Cardiac septum (tissue), 1 donor: ENCODE results near the gene PIAS3. TPM values are rescaled to one million over a fixed set of nuclear protein-coding genes. Genes with fewer than 3 reads are reported as not detected.
"Not testable (repeated sequence)": the region's sequence is repeated elsewhere in the genome, so short reads cannot be mapped to it uniquely, and the experiment has no call there.

Experiments used
- DNase-seq: peaks from one replicate; pipeline ENCODE4 v3.0.0-alpha.2; 2020; ENCODE audit warnings: low spot score
- intact Hi-C: fragments of 100-400 bp; cut with DNase I; formaldehyde crosslinking; loops from one replicate; pipeline ENCODE4 v1.14.0; 2022
- microRNA-seq: library from miRNA; unstranded; fragments of <30 nt; microRNA quantifications from one replicate; pipeline ENCODE4 v1.2.0, GENCODE V29; 2020
- total RNA-seq: library from RNA; stranded (reverse); fragmentation: NEBNext Ultra II Directional; extraction: Animal tissue kit (Norgen Biotek cat#: 25700); gene quantifications from one replicate; pipeline ENCODE4 v1.2.1, GENCODE V29; 2021
- donor health status: DM: no; HTN: no; CAD: no.

Gene PIAS3
- total RNA-seq, 1 donor from 2014 or later, result 19.7 TPM

DNA sequence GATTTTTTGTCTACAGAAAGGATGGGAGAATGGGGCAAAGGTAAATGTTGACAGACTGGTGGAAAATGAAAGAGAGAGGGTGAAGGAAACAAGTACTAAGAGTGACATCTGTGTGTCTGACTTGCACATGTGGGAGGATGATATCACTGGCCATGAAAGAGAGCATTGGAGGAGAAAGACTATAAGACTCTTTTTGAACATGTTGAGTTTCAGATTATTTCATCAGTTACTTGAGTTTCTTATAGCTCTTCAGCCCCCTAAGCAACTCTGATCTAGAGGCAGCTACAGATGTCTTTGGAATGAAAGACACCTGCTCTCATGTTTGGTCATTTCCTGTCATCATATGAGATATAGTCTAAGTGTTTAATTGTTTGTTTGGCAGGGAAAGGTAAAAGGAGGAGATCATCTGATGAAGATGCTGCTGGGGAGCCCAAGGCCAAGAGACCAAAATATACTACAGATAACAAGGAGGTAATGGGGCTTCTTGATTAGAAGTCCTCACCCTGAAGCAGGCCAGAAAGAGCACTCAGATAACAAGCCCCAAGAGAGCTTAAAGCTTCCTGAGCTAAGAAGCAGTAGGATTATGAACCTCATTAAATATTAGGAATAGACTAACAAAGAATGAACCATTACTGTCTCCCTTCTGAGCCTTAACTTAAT is 30.4 kb downstream of the PIAS3 start:
- no peak for DNase-seq
- intact Hi-C loops, result no loop called here

DNA sequence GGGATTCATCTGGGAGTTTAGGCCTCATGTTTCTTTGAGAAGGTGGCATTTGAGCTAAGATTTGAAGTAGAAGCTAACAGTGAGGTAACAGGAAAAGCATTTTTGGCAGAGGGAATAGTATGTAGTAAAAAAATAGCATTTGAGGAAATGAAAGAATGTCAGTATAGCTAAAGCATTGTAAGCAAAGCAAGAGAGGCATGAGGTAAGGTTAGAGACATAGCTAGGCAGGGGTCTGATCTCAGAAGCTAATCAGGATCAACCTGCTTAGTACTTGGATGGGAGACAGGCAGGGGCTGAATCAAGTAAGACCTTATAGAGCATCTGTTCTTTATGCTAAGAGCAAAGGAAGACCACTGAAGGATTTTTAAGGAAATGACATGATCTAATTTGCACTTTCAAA is 30.9 kb downstream of the PIAS3 start:
- DNase-seq, result no peak
- intact Hi-C loops, result no loop called here

DNA sequence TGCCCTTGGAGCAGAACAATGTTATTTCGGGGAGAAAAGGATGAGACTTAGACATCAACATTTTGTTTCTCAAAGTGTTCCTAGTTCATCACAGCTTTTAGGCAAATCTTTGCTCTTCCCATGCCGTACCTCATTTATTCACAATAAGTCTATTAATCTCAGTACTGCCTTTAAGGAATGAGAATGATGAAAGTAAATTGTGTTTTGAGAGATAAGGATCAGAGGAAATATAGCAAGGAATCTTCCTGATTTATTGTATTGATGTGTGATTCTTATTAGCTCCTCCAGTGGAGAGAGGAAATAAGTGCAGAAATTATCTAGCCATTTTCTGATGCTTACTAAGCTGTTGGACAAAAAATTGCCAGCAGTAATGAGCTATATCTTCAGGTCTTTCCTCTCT is 32.9 kb downstream of the PIAS3 start:
- intact Hi-C loops, result no loop called here
- no peak for DNase-seq

DNA sequence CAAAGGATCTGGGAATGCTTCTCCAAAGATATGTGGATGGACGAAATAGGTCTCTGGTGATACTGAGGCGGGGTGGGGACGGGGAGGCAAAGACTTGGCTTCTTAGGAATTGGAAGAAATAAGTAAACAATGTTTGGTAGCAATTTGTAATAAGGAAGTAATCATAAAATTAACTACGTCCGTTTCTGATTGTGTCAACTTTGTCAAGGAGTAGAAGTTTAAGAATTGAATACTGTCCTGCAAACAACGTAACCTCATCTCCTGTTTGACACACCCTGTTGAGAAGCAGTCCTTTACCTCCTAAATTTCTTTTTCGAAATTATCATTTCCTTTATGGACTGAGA is 34.4 kb downstream of the PIAS3 start:
- intact Hi-C loops, result no loop called here
- no peak for DNase-seq

DNA sequence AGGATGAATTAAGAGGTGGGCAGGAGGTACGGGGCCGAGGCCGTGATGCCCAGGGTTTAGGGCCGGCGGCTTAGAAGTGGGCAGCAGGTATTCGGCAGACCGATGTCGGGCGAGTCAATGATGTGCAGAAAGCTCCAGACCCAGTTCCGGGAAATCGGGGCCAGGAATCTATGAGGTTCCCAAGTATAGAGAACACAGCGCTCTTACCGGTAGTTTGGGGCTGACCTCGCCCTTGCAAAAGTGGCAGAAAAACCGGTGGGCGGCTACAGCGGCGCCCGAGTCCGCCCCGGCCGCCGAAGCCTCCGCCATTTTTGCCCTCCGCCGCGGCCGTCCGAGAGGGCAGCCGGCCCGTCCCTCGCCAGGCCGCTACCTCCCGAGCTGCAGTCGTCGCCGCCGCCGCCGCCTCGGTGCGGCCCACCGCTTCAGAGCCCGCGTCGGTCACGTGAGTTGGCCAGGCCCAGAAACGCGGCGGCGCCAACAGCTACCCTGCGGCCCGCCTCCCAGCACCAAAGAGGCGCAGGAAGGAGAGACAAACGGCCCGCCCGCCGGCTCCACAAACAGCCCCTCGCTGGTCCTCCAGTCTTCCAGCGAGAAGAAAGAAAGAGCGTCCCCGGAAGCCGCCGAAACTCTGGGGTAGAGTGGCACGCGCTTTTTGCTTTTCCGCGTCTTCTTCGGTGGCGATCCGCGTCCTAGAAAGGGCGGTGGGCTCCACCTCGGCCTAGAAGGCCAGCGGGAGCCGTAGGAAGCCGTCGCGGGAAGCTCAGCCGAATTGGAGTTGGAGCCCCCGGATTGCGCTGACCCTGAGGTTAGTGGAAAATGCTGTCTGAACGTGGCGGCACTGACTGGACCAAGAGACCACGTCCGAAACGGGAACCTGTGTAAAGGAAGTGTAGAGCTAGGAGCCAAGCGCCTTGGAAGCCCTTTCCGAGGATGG is 35.0 kb downstream of the PIAS3 start, which contains the start of the genes POLR3C and RNF115:
Gene POLR3C (plus strand): TSS at position 636 of the 934 bp plus-strand sequence. CDS start 1,577 bp downstream, outside the sequence.
Gene RNF115 (minus strand): TSS at position 531 of the 934 bp plus-strand sequence. CDS start 222 bp downstream, at position 309.
- intact Hi-C loops, result no loop called here

DNA sequence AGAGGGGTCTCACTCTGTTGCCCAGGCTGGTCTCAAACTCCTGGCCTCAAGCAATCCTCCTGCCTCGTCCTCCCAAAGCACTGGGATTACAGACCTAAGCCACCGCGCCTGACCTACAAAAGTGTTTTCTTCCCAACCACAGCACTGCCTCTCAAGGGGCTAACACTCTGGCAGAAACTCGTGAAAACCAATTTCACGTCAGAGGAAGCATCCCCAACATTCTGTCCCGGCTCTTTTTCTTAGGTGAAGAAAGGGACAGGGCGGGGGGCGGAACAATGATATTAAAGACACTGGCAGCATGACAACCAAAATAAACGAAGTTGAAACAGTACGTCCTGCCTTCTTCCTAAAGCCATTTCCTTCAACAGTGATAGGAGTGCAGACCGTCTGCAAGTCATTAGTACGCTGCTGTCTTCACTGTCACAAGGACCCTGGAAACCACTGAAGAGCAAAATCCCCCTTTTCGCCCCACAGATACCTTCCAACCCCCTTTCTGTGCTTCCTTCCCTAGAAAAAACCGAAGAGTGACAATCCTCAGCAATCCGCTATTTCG is 36.0 kb downstream of the PIAS3 start:
- intact Hi-C loops, DNase-seq: not testable (repeated sequence)

More for the DNA sequence above, 35.0 kb downstream of the PIAS3 start, which contains the start of the genes POLR3C and RNF115:
- DNase-seq, result peak; percentile 95

DNA sequence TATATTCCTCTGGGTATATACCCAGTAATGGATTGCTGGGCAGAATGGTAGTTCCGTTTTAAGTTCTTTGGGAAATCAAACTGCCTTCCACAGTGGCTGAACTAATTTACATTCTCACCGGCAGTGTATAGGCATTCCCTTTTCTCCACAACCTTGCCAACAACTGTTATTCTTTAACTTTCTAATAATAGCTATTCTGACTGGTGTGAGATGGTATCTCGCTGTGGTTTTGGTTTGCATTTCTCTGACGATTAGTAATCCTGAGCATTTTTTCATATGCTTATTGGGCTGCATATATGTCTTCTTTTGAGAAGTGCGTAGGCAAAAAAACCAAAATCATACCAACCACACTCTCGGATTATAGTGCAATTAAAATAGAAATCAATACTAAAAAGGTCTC is 40.8 kb downstream of the PIAS3 start:
- DNase-seq, intact Hi-C loops: not testable (repeated sequence)

DNA sequence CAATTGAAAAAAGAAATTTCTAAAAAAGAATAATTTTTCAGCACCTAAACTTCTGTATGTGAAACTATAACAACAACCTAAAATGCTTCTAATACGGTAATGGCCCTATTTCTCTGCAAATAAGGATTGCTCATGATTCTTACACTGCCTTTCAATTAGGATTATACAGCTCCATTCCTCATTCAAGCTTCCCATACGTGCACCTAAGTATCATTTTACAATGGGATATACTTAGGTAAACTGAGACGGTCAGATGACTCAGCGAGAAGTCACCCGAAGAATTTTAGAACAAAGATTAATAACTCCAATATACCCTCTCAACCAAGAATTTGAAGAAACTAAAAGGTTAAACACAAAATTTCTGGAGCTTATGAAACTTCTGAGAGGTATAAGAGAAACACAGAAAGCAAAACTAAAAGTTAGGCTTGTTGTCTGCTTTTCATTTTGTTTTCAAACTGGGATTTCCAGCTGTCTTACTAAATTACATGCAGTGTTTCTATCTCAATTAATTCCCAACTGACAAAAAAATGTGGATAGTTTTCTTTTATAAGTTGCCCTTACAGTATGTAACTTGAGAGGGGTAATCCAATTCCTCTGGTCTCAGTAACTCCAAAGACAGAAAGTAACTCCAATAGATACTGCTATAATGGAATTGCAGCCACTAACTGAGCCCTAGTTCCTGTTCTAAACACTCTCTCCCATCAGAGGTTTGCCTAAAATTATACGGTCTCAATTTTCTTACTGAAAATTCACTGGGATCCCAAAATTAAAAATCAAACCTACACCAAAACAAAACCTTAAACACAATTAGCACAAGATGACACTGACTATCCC is 45.7 kb downstream of the PIAS3 start:
- intact Hi-C loops, DNase-seq: not testable (repeated sequence)

DNA sequence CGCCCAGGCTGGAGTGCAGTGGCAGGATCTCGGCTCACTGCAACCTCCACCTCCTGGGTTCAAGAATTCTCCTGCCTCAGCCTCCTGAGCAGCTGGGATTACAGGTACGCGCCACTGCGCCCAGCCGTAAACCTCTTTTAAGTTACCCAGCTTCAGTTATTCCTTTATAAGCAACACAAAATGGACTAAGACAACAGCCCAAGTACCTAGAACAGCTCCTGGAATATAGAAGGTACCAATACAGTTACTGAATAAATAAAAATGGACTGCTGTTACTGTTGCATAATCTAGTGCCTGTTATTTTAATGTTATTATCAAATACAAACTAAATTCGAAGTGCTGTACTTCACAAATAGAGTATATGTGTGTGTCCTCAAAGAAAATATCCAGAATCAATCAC is 52.0 kb downstream of the PIAS3 start:
- intact Hi-C loops, result no loop called here
- no peak for DNase-seq

DNA sequence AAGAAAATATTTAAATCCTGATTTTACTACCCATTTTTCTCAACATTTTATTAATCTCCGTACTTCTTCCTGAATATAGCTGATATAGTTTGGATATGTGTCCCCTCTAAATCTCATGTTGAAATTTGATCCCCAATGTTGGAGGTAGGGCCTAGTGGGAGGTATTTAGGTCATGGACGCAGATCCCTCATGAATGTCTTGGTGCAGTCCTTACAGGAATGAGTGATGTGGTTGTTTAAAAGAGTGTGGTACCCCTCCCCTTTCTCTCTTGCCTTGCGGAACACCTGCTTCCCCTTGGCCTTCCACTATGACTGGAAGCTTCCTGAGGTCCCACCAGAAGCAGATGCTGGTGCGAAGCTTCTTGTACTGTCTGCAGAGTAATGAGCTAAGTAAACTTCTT is 52.5 kb downstream of the PIAS3 start:
- intact Hi-C loops, result no loop called here
- DNase-seq, result no peak

DNA sequence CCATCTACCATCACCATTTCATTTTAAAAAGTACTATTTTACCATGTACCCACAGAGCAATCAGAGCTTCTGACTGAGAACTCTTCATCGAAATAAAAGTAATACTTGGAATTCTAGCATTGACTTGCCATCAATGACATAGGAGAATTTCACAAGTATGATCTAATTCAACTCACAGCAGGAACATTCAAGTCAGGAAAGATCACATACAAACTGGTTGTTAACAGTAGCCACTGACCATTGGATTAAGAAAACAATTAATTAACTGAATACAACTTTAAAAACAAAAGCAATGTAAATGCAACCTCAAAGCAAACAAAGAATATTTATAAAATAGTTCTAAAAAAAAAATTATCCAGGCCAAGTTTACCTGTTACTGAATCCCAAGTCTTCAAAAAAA is 53.8 kb downstream of the PIAS3 start:
- no peak for DNase-seq
- intact Hi-C loops, result no loop called here

DNA sequence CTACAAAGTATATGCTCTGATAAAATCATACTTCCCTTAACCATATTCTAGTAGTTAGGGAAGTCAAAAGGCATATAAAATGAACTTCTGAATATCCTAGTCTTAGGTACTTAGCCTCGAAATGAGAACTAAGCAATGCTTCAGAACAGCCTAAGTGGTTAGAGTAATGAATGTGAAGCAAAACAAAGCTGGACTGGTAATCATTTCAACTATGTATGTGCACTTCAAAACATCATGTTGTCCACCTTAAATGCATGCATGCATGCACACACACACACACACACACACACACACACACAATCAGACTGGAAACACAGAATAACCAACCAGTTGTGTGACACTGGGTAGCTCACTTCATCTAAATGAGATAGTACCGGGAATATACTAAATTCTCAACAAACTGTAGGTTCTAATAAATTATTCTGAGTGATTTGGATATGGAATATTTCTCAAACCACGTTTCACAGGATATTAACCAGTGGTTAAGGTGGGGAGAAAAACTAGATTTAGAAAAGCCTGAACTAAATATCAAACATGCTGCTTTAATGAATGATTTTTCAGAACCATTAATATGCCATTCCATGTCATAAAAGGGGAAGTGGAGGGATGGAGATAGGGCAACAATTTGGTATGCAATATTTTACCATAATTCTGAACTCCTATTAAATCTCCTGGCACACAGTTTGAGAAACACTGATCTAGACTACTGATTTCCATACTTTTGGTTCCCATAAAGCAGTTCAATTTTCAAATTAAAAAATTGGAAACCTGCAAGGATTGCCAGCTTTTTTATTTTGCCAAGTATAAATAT is 54.4 kb downstream of the PIAS3 start:
- intact Hi-C loops, result no loop called here

DNA sequence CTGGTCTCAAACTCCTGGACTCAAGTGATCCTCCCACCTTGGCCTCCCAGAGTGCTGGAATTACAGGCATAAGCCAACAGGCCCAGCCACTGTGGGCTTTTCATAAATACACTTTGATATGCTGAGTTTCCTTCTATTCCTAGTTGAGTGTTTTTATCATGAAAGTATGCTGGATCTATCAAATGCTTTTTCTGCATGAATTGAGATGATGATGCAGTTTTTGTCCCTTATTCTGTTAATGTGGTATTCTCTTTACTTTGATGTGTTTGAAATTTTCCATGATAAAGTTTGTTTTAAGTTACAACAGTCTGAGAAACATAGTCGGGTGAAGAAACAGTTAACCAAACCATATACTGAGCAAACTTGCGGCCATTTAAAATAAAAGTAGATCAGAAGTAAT is 59.1 kb downstream of the PIAS3 start:
- intact Hi-C loops, result no loop called here
- no peak for DNase-seq

More for the DNA sequence above, 54.4 kb downstream of the PIAS3 start:
- DNase-seq, result no peak

Small RNA genes lying within 50 kb of the gene (microRNA-seq; reads per million reads assigned to microRNA genes)
- not detected for gene MIR6736

Other genes starting within 250 kb of the PIAS3 start
- 0.48 TPM for gene PDZK1, start 151.7 kb downstream of the PIAS3 start, total RNA-seq
- gene CD160, start 139.6 kb downstream of the PIAS3 start, total RNA-seq, result 0.22 TPM
- gene RNF115, start 35.0 kb downstream of the PIAS3 start, total RNA-seq, result 74.5 TPM
- gene POLR3C, start 34.9 kb downstream of the PIAS3 start, total RNA-seq, result 14.0 TPM
- gene NUDT17, start 13.5 kb downstream of the PIAS3 start, total RNA-seq, result 2.7 TPM
- 0.73 TPM for gene ANKRD35, start 26.8 kb upstream of the PIAS3 start, total RNA-seq
- gene ITGA10, start 51.0 kb upstream of the PIAS3 start, total RNA-seq, result 3.8 TPM
- gene PEX11B, start 59.6 kb upstream of the PIAS3 start, total RNA-seq, result 17.4 TPM
- 74.2 TPM for gene RBM8A, start 68.4 kb upstream of the PIAS3 start, total RNA-seq
- gene LIX1L, start 98.9 kb upstream of the PIAS3 start, total RNA-seq, result 25.6 TPM
- 2.9 TPM for gene ANKRD34A, start 105.5 kb upstream of the PIAS3 start, total RNA-seq
- 36.8 TPM for gene POLR3GL, start 105.6 kb upstream of the PIAS3 start, total RNA-seq
- 689 TPM for gene TXNIP, start 137.5 kb upstream of the PIAS3 start, total RNA-seq
- 73.8 TPM for gene HJV, start 162.7 kb upstream of the PIAS3 start, total RNA-seq